Motor neuron (in vitro differentiated cells): ENCODE data around the gene SNIP1. TPM values are rescaled to one million over a fixed set of nuclear protein-coding genes. Genes with fewer than 3 reads are reported as not detected.

Source experiments
- ATAC-seq, 8 experiments: fragments of 200-7000 bp; cut with Tn5 transposase; replicated peaks in 6 of 8; 2 replicates each; pipeline ENCODE4 v1.8.0; 2021; ENCODE audit warnings: mild to moderate bottlenecking in 8 of 8, moderate library complexity in 8 of 8
- H3K27ac ChIP-seq, 2 donors: fragments of 250-450 bp; sonication (Bioruptor Pico); 2 replicates each; pipeline ENCODE4 v1.9.0; 2021; ENCODE audit warnings: antibody characterized with exemption in 2 of 2, mild to moderate bottlenecking in 2 of 2, moderate library complexity in 1 of 2
- H3K4me1 ChIP-seq, 2 donors: fragments of 250-450 bp; sonication (Bioruptor Pico); replicated peaks in 1 of 2; 2 replicates each; pipeline ENCODE4 v1.6.1; 2021; ENCODE audit warnings: antibody characterized with exemption in 2 of 2, mild to moderate bottlenecking in 2 of 2, moderate library complexity in 1 of 2
- H3K4me3 ChIP-seq, 5 donors: fragments of 250-450 bp; sonication (Bioruptor Pico); 2 replicates each; pipeline ENCODE4 v1.9.0; 2021; ENCODE audit warnings: antibody characterized with exemption in 5 of 5, mild to moderate bottlenecking in 5 of 5, moderate library complexity in 4 of 5
- WGBS, 10 experiments: fragments of 450-650 bp; shearing (Covaris generic); methylation state at CpG; one replicate each; pipeline ENCODE4 v1.0.0; 2022; 5-methylcytosine and 5-hydroxymethylcytosine counted together
- in situ Hi-C, 9 experiments: fragments of 400-800 bp; cut with MboI; loops; one replicate each; pipeline ENCODE4 v1.15.0; 2021; ENCODE audit warnings: low sequenced_read_pairs in 9 of 9, low pct_unique_long_range_greater_than_20kb in 2 of 9; ENCODE audit not compliant: unreplicated experiment in 9 of 9
- total RNA-seq, 8 experiments: library from RNA; unstranded; fragments of 300-600 nt; gene quantifications; 2 replicates each; pipeline versions ENCODE4 v1.2.3 to v1.2.4, GENCODE V29; 2022

Gene SNIP1
- total RNA-seq, 8 experiments from 2014 or later = 8.5 to 25.1 (median 16.4) TPM

DNA sequence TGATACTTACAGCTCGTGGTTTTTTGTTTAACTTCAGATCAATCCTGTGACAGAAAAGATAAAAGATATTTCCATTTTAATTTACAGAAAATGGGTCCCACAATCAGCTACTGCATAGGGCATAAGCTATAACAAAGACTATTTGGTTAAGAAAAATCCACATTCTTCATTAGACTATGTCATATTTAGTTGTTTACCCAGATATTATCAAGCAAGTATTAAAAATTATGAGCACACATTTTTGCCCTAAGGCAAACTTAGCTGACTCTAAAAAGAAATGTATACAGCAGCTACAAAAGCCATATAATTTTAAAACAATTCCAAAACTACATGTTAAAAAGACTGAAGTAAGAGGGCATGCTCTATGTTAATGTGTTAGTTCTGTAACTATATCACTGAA is 58.2 kb downstream of the SNIP1 start:
- ATAC-seq = no peak

DNA sequence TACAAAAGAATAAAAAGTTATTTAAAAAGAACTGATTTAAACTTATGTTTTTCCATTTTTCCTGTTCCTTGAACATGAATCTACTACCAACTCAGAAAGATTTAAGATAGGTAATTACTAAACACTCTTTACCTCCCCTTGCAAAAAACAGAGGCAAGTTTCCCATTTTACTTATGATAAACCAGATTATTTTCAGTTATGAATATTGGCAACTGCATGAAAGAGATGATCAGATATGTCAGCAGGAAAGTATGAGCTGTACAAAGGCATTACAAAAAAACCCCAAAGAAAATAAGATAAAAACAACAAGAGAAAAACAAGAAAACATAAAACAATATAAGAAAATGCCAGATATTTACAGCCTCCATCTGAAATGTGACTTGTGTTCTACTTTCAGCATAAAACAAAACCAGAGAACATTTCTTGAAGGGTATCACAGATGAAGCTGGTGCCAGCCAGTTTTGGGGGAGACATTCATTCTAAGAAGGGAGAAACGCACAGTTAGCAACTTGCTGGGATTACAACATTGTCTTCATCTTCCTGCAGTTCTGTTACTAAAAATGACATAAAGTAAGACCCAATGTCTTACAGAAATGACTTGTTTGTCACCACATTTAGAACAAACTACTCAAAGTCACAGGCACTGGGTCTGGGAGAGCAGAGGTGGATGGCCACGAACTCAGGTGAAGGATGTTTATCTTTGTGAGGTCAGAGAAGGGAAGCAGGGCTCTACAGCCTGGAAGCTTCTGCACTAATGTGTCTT is 60.6 kb downstream of the SNIP1 start:
- H3K4me3 ChIP-seq = no peak overlapping the region
- WGBS, 10 experiments = 71 to 100% (median 91%) methylated on average over 1 to 2 of the region's 2 CpGs; no CpG with 5 or more reads in 2 of the 10 experiments
- in situ Hi-C loops = no loop called here
- no peak for ATAC-seq
- no peaks in the 10 kb centered on the region for H3K4me1 ChIP-seq
- H3K27ac ChIP-seq = no peak overlapping the region

More for the DNA sequence above, 58.2 kb downstream of the SNIP1 start:
- H3K27ac ChIP-seq = no peak overlapping the region
- in situ Hi-C loops = no loop called here
- WGBS, 10 experiments = 64 to 100% (median 97%) methylated on average over 1 of the region's 1 CpG
- H3K4me1 ChIP-seq = no peaks in the 10 kb centered on the region
- no peak overlapping the region for H3K4me3 ChIP-seq

DNA sequence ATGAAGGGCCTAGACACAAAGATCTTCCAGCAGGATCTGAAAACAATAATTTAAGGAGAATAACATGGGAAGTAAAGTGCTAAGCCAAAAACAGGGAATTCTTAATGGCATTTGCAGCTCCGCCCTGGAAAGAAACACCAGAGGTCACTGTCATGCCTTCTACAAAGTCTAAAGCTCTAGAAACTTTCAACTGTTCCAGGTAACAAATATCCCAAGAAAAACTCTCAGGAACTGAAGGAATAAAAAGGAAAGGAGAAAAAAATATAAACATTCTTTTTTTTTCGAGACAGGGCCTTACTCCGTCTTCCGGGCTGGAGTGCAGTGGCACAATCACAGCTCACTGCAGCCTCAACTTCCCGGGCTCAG is 66.5 kb downstream of the SNIP1 start:
- no peak for ATAC-seq
- WGBS, 10 experiments = 47 to 100% (median 79%) methylated on average over 1 to 5 of the region's 5 CpGs; no CpG with 5 or more reads in 1 of the 10 experiments
- Histone ChIP-seq H3K4me3 (no peak overlapping the region), H3K27ac (no peak overlapping the region), H3K4me1 (peaks cover 0 to 7% of the 10 kb centered on the region in 2 donors)
- in situ Hi-C loops = no loop called here

GRCh38 chr1:37486680-37487618 is 67.1 kb downstream of the SNIP1 start:
- Histone ChIP-seq H3K27ac (no peak overlapping the region), H3K4me1 (peaks cover 0 to 7% of the 10 kb centered on the region in 2 donors), H3K4me3 (no peak overlapping the region)
- 0 to 49% (median 13%) methylated on average over 2 to 6 of the region's 10 CpGs; no CpG with 5 or more reads in 4 of the 10 experiments for WGBS, 10 experiments
- in situ Hi-C loops = no loop called here
- ATAC-seq = peak; percentile 62 to 86 (median 77)

DNA sequence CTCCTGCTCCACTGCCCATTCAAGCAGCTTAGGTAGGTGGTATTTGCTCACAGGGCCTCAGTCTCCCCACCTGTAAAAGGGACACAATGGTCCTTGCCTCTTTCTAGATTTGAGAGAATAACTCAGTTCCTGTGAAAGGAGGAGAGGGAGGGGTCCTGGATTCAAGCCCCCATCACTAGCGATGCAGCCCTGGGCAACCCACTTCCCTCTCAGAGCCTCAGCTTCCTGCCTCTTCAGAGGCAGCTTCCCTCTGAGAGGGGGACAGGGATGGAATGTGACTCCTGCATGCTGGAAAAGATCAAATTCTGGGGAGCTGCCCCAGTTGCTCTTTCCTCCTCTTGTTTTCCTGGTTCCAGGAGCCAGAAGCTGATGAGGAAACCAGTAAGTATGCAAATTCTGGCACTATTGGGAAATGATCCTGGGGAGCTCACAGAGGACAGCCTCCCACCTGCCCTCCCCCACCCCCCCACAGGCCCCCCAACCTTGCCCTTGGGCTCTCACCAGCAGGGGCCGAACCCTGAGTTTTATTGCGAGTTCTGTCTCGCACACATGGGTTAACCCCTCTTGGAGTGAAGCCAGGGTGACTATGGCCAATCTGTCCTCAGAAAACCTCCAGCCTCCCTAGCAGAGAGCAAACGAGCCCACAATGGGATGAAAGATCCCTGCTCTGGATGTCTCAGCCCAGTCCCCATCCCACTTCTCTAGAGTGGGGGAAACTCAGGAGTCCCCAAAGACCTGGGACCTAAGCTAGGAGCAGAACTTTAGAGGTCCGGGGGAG is 68.0 kb downstream of the SNIP1 start:
- no peak overlapping the region for H3K27ac ChIP-seq
- 40 to 100% (median 80%) methylated on average over 1 to 4 of the region's 6 CpGs; no CpG with 5 or more reads in 5 of the 10 experiments for WGBS, 10 experiments
- H3K4me3 ChIP-seq = no peak overlapping the region
- in situ Hi-C loops = no loop called here
- peaks cover 0 to 7% of the 10 kb centered on the region in 2 donors for H3K4me1 ChIP-seq
- peak in 1 of 8 experiments; percentile 3 for ATAC-seq

Other genes starting within 250 kb of the SNIP1 start
- 10 to 100 TPM in 2 of 8 experiments, 1 to 10 TPM in 6; 1.8 to 13.3 (median 5.4) TPM for gene ZC3H12A, start 79.7 kb downstream of the SNIP1 start, total RNA-seq
- gene MEAF6, start 39.5 kb downstream of the SNIP1 start, total RNA-seq = 100 to 1,000 TPM in 5 of 8 experiments, 10 to 100 TPM in 3; 41.1 to 172 (median 138) TPM
- gene DNALI1, start 2.6 kb upstream of the SNIP1 start, total RNA-seq = 10 to 100 TPM in 6 of 8 experiments, under 1 TPM in 2; 0.31 to 48.8 (median 28.7) TPM
- gene GNL2, start 41.6 kb upstream of the SNIP1 start, total RNA-seq = 100 to 1,000 TPM in 6 of 8 experiments, 10 to 100 TPM in 2; 88.4 to 226 (median 135) TPM
- gene RSPO1, start 80.6 kb upstream of the SNIP1 start, total RNA-seq = 1 to 10 TPM in 1 of 8 experiments, under 1 TPM in 6, not detected in 1; 0.14 to 1.2 (median 0.31) TPM
- 10 to 100 TPM in 3 of 8 experiments, 1 to 10 TPM in 3, under 1 TPM in 2; 0.20 to 57.4 (median 3.2) TPM for gene CDCA8, start 138.2 kb upstream of the SNIP1 start, total RNA-seq
- 1 to 10 TPM in 6 of 8 experiments, under 1 TPM in 2; 0.31 to 5.4 (median 2.6) TPM for gene EPHA10, start 210.8 kb upstream of the SNIP1 start, total RNA-seq
- gene MANEAL, start 239.6 kb upstream of the SNIP1 start, total RNA-seq = 10 to 100 TPM in 5 of 8 experiments, 1 to 10 TPM in 3; 2.3 to 49.7 (median 30.3) TPM